IMR-90 (cell line): ENCODE data around the gene UBQLN1. TPM values are rescaled to one million over a fixed set of nuclear protein-coding genes. Genes with fewer than 3 reads are reported as not detected.

ENCODE experiments used
- ATAC-seq: fragments of 200-7000 bp; cut with Tn5 transposase; 2 replicates; pipeline ENCODE4 v1.9.1; 2020; ENCODE audit warnings: low read depth, mild to moderate bottlenecking, moderate library complexity
- BruUV-seq: library from RNA; stranded (reverse); fragments of 400-500 nt; replicated peaks from 2 replicates; lab custom pipeline; 2021; lab: Mats Ljungman, UMichigan
- CTCF ChIA-PET: fragments of 300-600 bp; formaldehyde crosslinking; extraction: SDS; loops from one replicate; lab custom pipeline; 2021; ENCODE audit warnings: antibody characterized with exemption; lab: Yijun Ruan, JAX
- POLR2A ChIA-PET: fragments of 300-600 bp; sonication (Branson Sonifier 250); formaldehyde crosslinking; loops from one replicate; lab custom pipeline; 2022; ENCODE audit warnings: antibody characterized with exemption; ENCODE audit not compliant: unreplicated experiment; lab: Charles Lee
- DNase-seq: peaks from one replicate; pipeline ENCODE4 v3.0.0; 2013
- H2AFZ ChIP-seq: replicated peaks from 2 replicates; pipeline ENCODE3; 2013; ENCODE audit warnings: low read length, mild to moderate bottlenecking; ENCODE audit not compliant: poor library complexity
- H2AK5ac ChIP-seq: 2 replicates; pipeline ENCODE4 v1.6.1; 2013; ENCODE audit warnings: low read depth, low read length, inconsistent platforms
- H2AK9ac ChIP-seq: replicated peaks from 2 replicates; pipeline ENCODE3; 2013; ENCODE audit warnings: mild to moderate bottlenecking, low read depth, low read length, moderate library complexity; ENCODE audit not compliant: poor library complexity
- H2BK120ac ChIP-seq: 2 replicates; pipeline ENCODE4 v1.6.1; 2013; ENCODE audit warnings: low read depth, low read length, inconsistent platforms
- H2BK15ac ChIP-seq: 3 replicates; pipeline ENCODE4 v1.6.1; 2013; ENCODE audit warnings: low read depth, low read length, inconsistent platforms
- H2BK20ac ChIP-seq: 2 replicates; pipeline ENCODE4 v1.6.1; 2013; ENCODE audit warnings: low read depth, mild to moderate bottlenecking, inconsistent platforms, low read length, moderate library complexity
- H2BK5ac ChIP-seq: 2 replicates; pipeline ENCODE4 v1.6.1; 2013; ENCODE audit warnings: mild to moderate bottlenecking, low read depth, low read length, inconsistent platforms; ENCODE audit not compliant: poor library complexity, severe bottlenecking
- H3K14ac ChIP-seq: replicated peaks from 2 replicates; pipeline ENCODE4 v1.6.1; 2013; ENCODE audit warnings: low read depth, low read length, inconsistent platforms
- H3K18ac ChIP-seq: 2 replicates; pipeline ENCODE4 v1.6.1; 2013; ENCODE audit warnings: low read depth, low read length, control low read depth
- H3K23ac ChIP-seq: 2 replicates; pipeline ENCODE4 v1.6.1; 2013; ENCODE audit warnings: low read depth, low read length, inconsistent platforms
- H3K27ac ChIP-seq: 2 replicates; pipeline ENCODE4 v1.5.1; 2013; ENCODE audit warnings: mild to moderate bottlenecking, control low read depth, low read length; ENCODE audit not compliant: insufficient read depth
- H3K27me3 ChIP-seq: 2 replicates; pipeline ENCODE4 v1.6.1; 2013; ENCODE audit warnings: low read length; ENCODE audit not compliant: control insufficient read depth, insufficient read depth
- H3K36me3 ChIP-seq: 2 replicates; pipeline ENCODE4 v1.6.1; 2013; ENCODE audit warnings: low read length, mixed read lengths; ENCODE audit not compliant: control insufficient read depth, insufficient read depth
- H3K4ac ChIP-seq: 2 replicates; pipeline ENCODE4 v1.6.1; 2013; ENCODE audit warnings: low read depth, low read length, inconsistent platforms
- H3K4me1 ChIP-seq: 2 replicates; pipeline ENCODE4 v1.6.1; 2013; ENCODE audit warnings: low read length, mixed read lengths; ENCODE audit not compliant: control insufficient read depth, insufficient read depth
- H3K4me2 ChIP-seq: 2 replicates; pipeline ENCODE4 v1.6.1; 2013; ENCODE audit warnings: low read depth, mild to moderate bottlenecking, control low read depth, low read length, moderate library complexity
- H3K4me3 ChIP-seq: 2 replicates; pipeline ENCODE4 v1.5.1; 2013; ENCODE audit warnings: low read depth, mild to moderate bottlenecking, control low read depth, low read length, moderate library complexity; ENCODE audit not compliant: insufficient read depth
- H3K56ac ChIP-seq: 2 replicates; pipeline ENCODE4 v1.6.1; 2013; ENCODE audit warnings: low read length, inconsistent platforms; ENCODE audit not compliant: insufficient read depth; ENCODE audit errors: extremely low read depth
- H3K79me1 ChIP-seq, 2 experiments: 2 replicates each; pipeline ENCODE4 v1.6.1; 2013; ENCODE audit warnings: low read length in 2 of 2, inconsistent platforms in 1 of 2, low read depth in 1 of 2
- H3K9ac ChIP-seq: 2 replicates; pipeline ENCODE4 v1.6.1; 2013; ENCODE audit warnings: low read depth, low read length, control low read depth
- H3K9me1 ChIP-seq: 2 replicates; pipeline ENCODE4 v1.6.1; 2013; ENCODE audit warnings: low read length, inconsistent platforms; ENCODE audit not compliant: insufficient read depth
- H3K9me3 ChIP-seq: 2 replicates; pipeline ENCODE4 v1.6.1; 2013; ENCODE audit warnings: low read length; ENCODE audit not compliant: control insufficient read depth, insufficient read depth
- H4K20me1 ChIP-seq: 2 replicates; pipeline ENCODE4 v1.6.1; 2013; ENCODE audit warnings: low read length, inconsistent platforms; ENCODE audit not compliant: insufficient read depth
- H4K5ac ChIP-seq: 2 replicates; pipeline ENCODE4 v1.6.1; 2013; ENCODE audit warnings: mild to moderate bottlenecking, low read depth, low read length, control low read depth
- H4K8ac ChIP-seq, 2 experiments: 2 replicates each; pipeline ENCODE4 v1.6.1; 2013; ENCODE audit warnings: low read depth in 2 of 2, low read length in 2 of 2, control low read depth in 1 of 2, inconsistent platforms in 1 of 2
- H4K91ac ChIP-seq: 2 replicates; pipeline ENCODE4 v1.6.1; 2013; ENCODE audit warnings: low read depth, low read length, inconsistent platforms; ENCODE audit not compliant: insufficient read depth
- CEBPB ChIP-seq: IDR thresholded peaks from 2 replicates; pipeline ENCODE4 v1.6.1; 2012; ENCODE audit warnings: low read depth, low read length, improper control_type of control experiment
- CTCF ChIP-seq: conservative IDR thresholded peaks from 2 replicates; pipeline ENCODE4 v1.5.1; 2012; ENCODE audit warnings: mild to moderate bottlenecking, low read depth, low read length, improper control_type of control experiment
- ELK1 ChIP-seq: fragments of 150-350 bp; IDR thresholded peaks from 2 replicates; pipeline ENCODE4 v1.6.1; 2016; ENCODE audit warnings: low read depth, mild to moderate bottlenecking, low read length, moderate library complexity, borderline replicate concordance
- FOS ChIP-seq: fragments of 150-350 bp; IDR thresholded peaks from 2 replicates; pipeline ENCODE4 v1.6.1; 2016; ENCODE audit warnings: low read depth, low read length
- MXI1 ChIP-seq: IDR thresholded peaks from 2 replicates; pipeline ENCODE4 v1.6.1; 2012; ENCODE audit warnings: low read depth, mild to moderate bottlenecking, low read length, moderate library complexity, borderline replicate concordance
- NFE2L2 ChIP-seq: fragments of 150-350 bp; IDR thresholded peaks from 2 replicates; pipeline ENCODE4 v1.6.1; 2016; ENCODE audit warnings: low read depth, mild to moderate bottlenecking, low read length
- POLR2A ChIP-seq: IDR thresholded peaks from 2 replicates; pipeline ENCODE4 v1.6.1; 2012; ENCODE audit warnings: mild to moderate bottlenecking, low read depth, low read length
- RAD21 ChIP-seq: IDR thresholded peaks from 2 replicates; pipeline ENCODE4 v1.6.1; 2012; ENCODE audit warnings: low read length, improper control_type of control experiment
- RFX5 ChIP-seq: IDR thresholded peaks from 2 replicates; pipeline ENCODE4 v1.8.0; 2012; ENCODE audit warnings: low read depth, mild to moderate bottlenecking, low read length, moderate library complexity
- SMC3 ChIP-seq: fragments of 150-350 bp; IDR thresholded peaks from 2 replicates; pipeline ENCODE4 v1.6.1; 2016; ENCODE audit warnings: low read depth, mild to moderate bottlenecking, antibody characterized with exemption, low read length, moderate library complexity
- WGBS, 2 experiments: methylation state at CpG; one replicate each; pipeline versions ENCODE4 v1.1.5 to v1.1.7; 2013; ENCODE audit warnings: missing lambda C conversion rate in 2 of 2; ENCODE audit not compliant: insufficient read length in 1 of 2; ENCODE audit errors: extremely low coverage in 2 of 2; 5-methylcytosine and 5-hydroxymethylcytosine counted together
- dilution Hi-C: fragments of 300-500 bp; cut with HindIII; formaldehyde crosslinking; loops from one replicate; pipeline ENCODE4 v1.14.3; 2018; ENCODE audit warnings: low sequenced_read_pairs; ENCODE audit not compliant: unreplicated experiment
- in situ Hi-C: fragments of 300-500 bp; cut with MboI; formaldehyde crosslinking; loops from 3 replicates; pipeline ENCODE4 v1.14.3; 2019; ENCODE audit warnings: low sequenced_read_pairs, inconsistent platforms, mixed read lengths
- intact Hi-C: fragments of 100-400 bp; cut with micrococcal nuclease; formaldehyde crosslinking; loops from 2 replicates; pipeline ENCODE4 v1.10.0; 2022
- polyA plus RNA-seq, 3 experiments: library from polyadenylated mRNA; depleted of rRNA; stranded (reverse); fragments of >200 nt; gene quantifications; 2 replicates each; pipeline ENCODE4 v1.2.3, GENCODE V29; 2012; ENCODE audit warnings: low replicate concordance in 1 of 3
- total RNA-seq: library from RNA; depleted of rRNA; stranded (reverse); fragments of >200 nt; gene quantifications from 2 replicates; pipeline ENCODE4 v1.2.3, GENCODE V29; 2012

UBQLN1 gene
- total and polyA plus RNA-seq, 2 of the 4 experiments (the other 2 are of a cell fraction): 74.3 to 164 TPM

- in situ Hi-C loops (no loop called here), intact Hi-C loops (loop anchor here (10.0 kb wide), 1 partner anchor 285 kb away; the partner anchor contains the start of genes HNRNPK and RMI1), dilution Hi-C loops (no loop called here)
- ChIA-PET POLR2A (no interaction called here), CTCF (interaction anchor here (0.6 to 1.0 kb wide), 3 partner anchors 14 to 24 kb away, joined by 3 read pairs; no protein-coding TSS in a partner anchor)
- peaks cover 5 to 34% of the 10 kb centered on the region in 2 experiments; a peak in 3 of 4 replicates for H3K79me1 ChIP-seq
- DNase-seq (no peak), ATAC-seq (no peak)
- H3K4me3 ChIP-seq: no peak overlapping the region
- no peak overlapping the region for H3K4ac ChIP-seq
- H2BK120ac ChIP-seq: no peak overlapping the region
- no peak overlapping the region for H3K9ac ChIP-seq
- no peak overlapping the region for H2BK5ac ChIP-seq
- no peak overlapping the region for H4K91ac ChIP-seq
- H3K4me1 ChIP-seq: no peaks in the 10 kb centered on the region; the same call in 1 of the 2 replicates
- H2BK15ac ChIP-seq: no peak overlapping the region
- peaks cover 95% of the 10 kb centered on the region for H4K20me1 ChIP-seq
- H3K27me3 ChIP-seq: no peaks in the 10 kb centered on the region
- H2AK9ac ChIP-seq: no peak overlapping the region
- 0 out of 2 replicates have a peak, but pooled peaks cover 3% of the 10 kb centered on the region for H3K9me1 ChIP-seq
- H2AK5ac ChIP-seq: no peak overlapping the region
- no peaks in the 10 kb centered on the region for H3K9me3 ChIP-seq
- no peak overlapping the region for H4K8ac ChIP-seq
- no peak overlapping the region for H3K23ac ChIP-seq
- WGBS, 2 experiments: 88% methylated on average over 1 of the region's 3 CpGs; no CpG with 5 or more reads in 1 of the 2 experiments
- no peak overlapping the region for H3K4me2 ChIP-seq
- no peaks in the 10 kb centered on the region for H3K36me3 ChIP-seq
- H2AFZ ChIP-seq: no peak overlapping the region
- no peak overlapping the region for H2BK20ac ChIP-seq
- no peak overlapping the region for H4K5ac ChIP-seq
- no peak overlapping the region for H3K18ac ChIP-seq
- TF ChIP-seq CEBPB (no peak), RAD21 (no peak), RFX5 (no peak), NFE2L2 (no peak), MXI1 (no peak), CTCF (no peak), POLR2A (no peak), SMC3 (no peak), FOS (no peak), ELK1 (no peak)
- BruUV-seq: no TSS peak
- H3K14ac ChIP-seq: no peak overlapping the region
- H3K56ac ChIP-seq: no peak overlapping the region
- no peak overlapping the region for H3K27ac ChIP-seq
Observed at GRCh38 chr9:83699615-83700014, 8.1 kb downstream of the UBQLN1 start.
